Lower leg skin (tissue), 3 donors: Measurements from ENCODE around the gene DPCD.

Source experiments
- POLR2A ChIP-seq, 2 donors: fragments of 450-650 bp; IDR thresholded peaks; one replicate each; pipeline ENCODE4 v1.6.1; 2016 to 2017; ENCODE audit warnings: antibody characterized with exemption in 2 of 2, mild to moderate bottlenecking in 1 of 2, moderate library complexity in 1 of 2
- TF ChIP-seq, protein P1 (sequence below), 3 donors: fragments of 450-650 bp; IDR thresholded peaks; one replicate each; pipeline ENCODE4 v1.5.1; 2016; ENCODE audit warnings: antibody characterized with exemption in 3 of 3, mild to moderate bottlenecking in 3 of 3, moderate library complexity in 2 of 3

DNA sequence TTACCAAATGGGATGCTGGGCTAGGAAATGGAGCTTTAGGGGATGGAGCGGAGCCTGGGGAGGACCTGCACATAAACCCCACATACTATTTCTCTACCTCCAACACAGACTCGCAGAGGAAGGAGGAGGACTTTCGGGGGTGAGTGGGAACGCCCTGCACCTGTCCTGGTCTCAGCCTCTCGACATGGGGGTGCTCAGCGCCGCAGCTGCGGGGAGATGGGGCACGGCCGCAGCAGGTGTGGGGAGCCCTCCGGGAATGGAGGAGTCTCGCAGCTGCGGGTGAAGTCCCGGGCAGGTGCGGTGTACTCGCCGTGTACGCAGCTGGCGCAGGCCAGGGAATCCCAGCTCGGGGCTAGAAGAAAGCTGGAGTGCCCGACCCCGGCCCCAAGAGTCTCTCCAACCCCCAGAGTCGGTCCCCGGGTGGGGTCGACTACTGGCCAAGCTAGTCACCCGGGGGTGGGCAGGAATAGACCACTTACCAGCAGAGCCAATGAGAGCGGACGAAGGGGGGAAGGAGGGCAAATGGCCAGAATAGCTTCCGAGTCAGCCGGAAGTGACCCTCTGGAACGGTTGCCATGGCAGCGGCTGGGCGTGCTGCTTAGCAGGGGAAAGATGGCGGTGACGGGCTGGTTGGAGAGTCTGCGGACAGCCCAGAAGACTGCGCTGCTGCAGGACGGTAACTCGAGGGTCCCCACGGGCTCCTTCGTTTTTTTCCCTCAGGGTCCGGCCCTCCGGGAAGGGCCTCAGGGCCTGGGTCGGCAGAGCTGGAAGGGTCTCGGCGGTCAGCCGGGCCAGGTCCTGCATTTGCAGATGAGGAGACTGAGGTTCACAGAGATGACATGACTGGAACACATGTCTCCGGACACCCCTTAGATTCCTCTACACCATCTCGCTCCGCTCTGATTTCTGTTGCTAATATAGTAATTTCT, at the start of gene DPCD, which contains the start of gene POLL:
- TF ChIP-seq POLR2A (IDR thresholded peaks at IDR 0.05), result no peak
- TF ChIP-seq, protein P1, sequence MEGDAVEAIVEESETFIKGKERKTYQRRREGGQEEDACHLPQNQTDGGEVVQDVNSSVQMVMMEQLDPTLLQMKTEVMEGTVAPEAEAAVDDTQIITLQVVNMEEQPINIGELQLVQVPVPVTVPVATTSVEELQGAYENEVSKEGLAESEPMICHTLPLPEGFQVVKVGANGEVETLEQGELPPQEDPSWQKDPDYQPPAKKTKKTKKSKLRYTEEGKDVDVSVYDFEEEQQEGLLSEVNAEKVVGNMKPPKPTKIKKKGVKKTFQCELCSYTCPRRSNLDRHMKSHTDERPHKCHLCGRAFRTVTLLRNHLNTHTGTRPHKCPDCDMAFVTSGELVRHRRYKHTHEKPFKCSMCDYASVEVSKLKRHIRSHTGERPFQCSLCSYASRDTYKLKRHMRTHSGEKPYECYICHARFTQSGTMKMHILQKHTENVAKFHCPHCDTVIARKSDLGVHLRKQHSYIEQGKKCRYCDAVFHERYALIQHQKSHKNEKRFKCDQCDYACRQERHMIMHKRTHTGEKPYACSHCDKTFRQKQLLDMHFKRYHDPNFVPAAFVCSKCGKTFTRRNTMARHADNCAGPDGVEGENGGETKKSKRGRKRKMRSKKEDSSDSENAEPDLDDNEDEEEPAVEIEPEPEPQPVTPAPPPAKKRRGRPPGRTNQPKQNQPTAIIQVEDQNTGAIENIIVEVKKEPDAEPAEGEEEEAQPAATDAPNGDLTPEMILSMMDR (IDR thresholded peaks at IDR 0.05), result no peak
